ENCODE measurements around the gene POLE2.

Gene POLE2

GRCh38 chr14:49636866-49637265 is 51.1 kb downstream of the POLE2 start:
- peaks cover 98% of the 10 kb centered on the region for H3K79me2 ChIP-seq (ENCODE audit: control insufficient read depth, low read length)
- H4K20me1 ChIP-seq (ENCODE audit: control insufficient read depth, insufficient read depth, low read depth, low read length): peaks cover 13% of the 10 kb centered on the region; the same call in 1 of the 2 replicates

GRCh38 chr14:49634547-49635334 is 53.3 kb downstream of the POLE2 start, which contains the start of gene DNAAF2:
DNAAF2 (minus strand) TSS chr14:49635244; CDS start chr14:49635149, 95 bp downstream.
- Histone ChIP-seq H3K79me2 (ENCODE audit: control insufficient read depth, low read length) (peaks cover 98% of the 10 kb centered on the region), H3K36me3 (ENCODE audit: control insufficient read depth, low read length) (peaks cover 67% of the 10 kb centered on the region), H3K27ac (ENCODE audit: low read depth, low read length) (peak within 1 kb of the TSS; percentile 91), H3K9me2 (replicated peaks; ENCODE audit: control insufficient read depth, low read length) (no peaks in the 10 kb centered on the region), H4K20me1 (ENCODE audit: control insufficient read depth, insufficient read depth, low read depth, low read length) (peaks cover 13% of the 10 kb centered on the region; the same call in 1 of the 2 replicates), H3K27me3 (ENCODE audit: control insufficient read depth, low read length) (no peaks in the 10 kb centered on the region), H3K4me3 (ENCODE audit: low read length) (peak within 1 kb of the TSS; percentile 76), H3K4me2 (ENCODE audit: low read length) (peak within 1 kb of the TSS; percentile 83), H3K4me1 (ENCODE audit: control insufficient read depth, low read length) (peaks cover 29% of the 10 kb centered on the region), H3F3A (ENCODE audit: control insufficient read depth, insufficient read depth) (peaks cover 14% of the 10 kb centered on the region), H3K9me3 (ENCODE audit: control insufficient read depth, insufficient read depth, low read length) (no peaks in the 10 kb centered on the region)
- no peak for TF ChIP-seq EZH2phosphoT487 (IDR thresholded peaks at IDR 0.05; ENCODE audit: borderline replicate concordance, low read length)
- TF ChIP-seq CTCF (IDR thresholded peaks at IDR 0.05; ENCODE audit: low read depth, low read length, poor library complexity, severe bottlenecking): no peak

More at GRCh38 chr14:49636866-49637265, 51.1 kb downstream of the POLE2 start:
- Histone ChIP-seq H3K27ac (ENCODE audit: low read depth, low read length) (no peak overlapping the region), H3K27me3 (ENCODE audit: control insufficient read depth, low read length) (no peaks in the 10 kb centered on the region), H3F3A (ENCODE audit: control insufficient read depth, insufficient read depth) (peaks cover 14% of the 10 kb centered on the region), H3K4me3 (ENCODE audit: low read length) (peak overlapping the region; percentile 76; the same call in 1 of the 2 replicates), H3K36me3 (ENCODE audit: control insufficient read depth, low read length) (peaks cover 75% of the 10 kb centered on the region), H3K9me3 (ENCODE audit: control insufficient read depth, insufficient read depth, low read length) (no peaks in the 10 kb centered on the region), H3K4me1 (ENCODE audit: control insufficient read depth, low read length) (peaks cover 28% of the 10 kb centered on the region), H3K4me2 (ENCODE audit: low read length) (peak overlapping the region; percentile 83), H3K9me2 (replicated peaks; ENCODE audit: control insufficient read depth, low read length) (no peaks in the 10 kb centered on the region)
- TF ChIP-seq EZH2phosphoT487 (IDR thresholded peaks at IDR 0.05; ENCODE audit: borderline replicate concordance, low read length): no peak
- TF ChIP-seq CTCF (IDR thresholded peaks at IDR 0.05; ENCODE audit: low read depth, low read length, poor library complexity, severe bottlenecking): no peak

DNA sequence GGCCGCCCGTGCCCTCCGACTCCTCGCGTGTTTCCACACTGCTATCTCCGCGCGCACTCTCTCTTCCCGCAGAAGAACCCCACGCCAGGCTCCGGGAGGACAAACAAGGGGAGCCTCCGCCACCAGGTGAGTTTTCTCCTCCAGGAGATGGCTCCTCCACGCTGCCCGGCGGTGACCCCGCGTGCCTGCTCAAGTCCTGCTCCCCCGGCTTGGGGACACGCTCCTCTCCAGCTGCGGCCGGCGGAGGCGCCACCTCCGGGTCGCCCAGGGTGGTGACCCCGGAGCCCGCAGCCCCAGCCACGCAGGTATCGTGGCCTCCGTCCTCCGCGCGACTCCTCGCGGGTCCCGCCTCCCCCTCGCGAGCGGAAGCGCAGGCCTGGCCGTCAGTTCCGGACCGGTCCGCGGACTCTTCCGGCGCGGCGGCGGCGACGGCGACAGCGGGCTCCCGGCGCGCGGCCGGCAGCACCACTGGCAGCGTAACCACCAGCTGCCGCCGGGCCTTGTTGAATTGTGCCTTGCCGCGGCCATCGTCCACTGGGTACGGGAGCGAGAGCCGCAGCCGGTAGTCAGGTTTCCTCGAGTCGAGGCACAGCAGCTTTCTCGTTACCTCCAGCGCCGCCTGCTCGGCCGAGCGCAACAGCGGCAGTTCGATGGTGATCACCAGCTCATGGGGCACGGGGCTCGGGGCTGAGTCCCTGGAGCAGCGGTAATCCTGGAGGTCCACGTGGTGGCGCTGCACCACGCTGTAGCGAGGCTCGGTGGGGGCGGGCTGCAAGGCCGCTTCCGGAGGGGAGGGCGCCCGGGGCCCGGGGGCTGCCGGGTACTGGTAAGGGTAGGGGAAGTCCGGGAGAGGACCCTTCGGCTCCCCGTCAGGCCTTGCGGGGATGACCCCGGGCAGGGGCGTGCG is 54.1 kb downstream of the POLE2 start:
- Histone ChIP-seq H3K27ac (ENCODE audit: low read depth, low read length) (peak overlapping the region; percentile 91), H3K9me2 (replicated peaks; ENCODE audit: control insufficient read depth, low read length) (no peaks in the 10 kb centered on the region), H3K4me1 (ENCODE audit: control insufficient read depth, low read length) (peaks cover 38% of the 10 kb centered on the region), H3K36me3 (ENCODE audit: control insufficient read depth, low read length) (peaks cover 67% of the 10 kb centered on the region), H3K9me3 (ENCODE audit: control insufficient read depth, insufficient read depth, low read length) (no peaks in the 10 kb centered on the region), H3K4me3 (ENCODE audit: low read length) (peak overlapping the region; percentile 76), H3K4me2 (ENCODE audit: low read length) (peak overlapping the region; percentile 83), H4K20me1 (ENCODE audit: control insufficient read depth, insufficient read depth, low read depth, low read length) (peaks cover 13% of the 10 kb centered on the region; the same call in 1 of the 2 replicates), H3K79me2 (ENCODE audit: control insufficient read depth, low read length) (peaks cover 98% of the 10 kb centered on the region), H3K27me3 (ENCODE audit: control insufficient read depth, low read length) (no peaks in the 10 kb centered on the region), H3F3A (ENCODE audit: control insufficient read depth, insufficient read depth) (peaks cover 16% of the 10 kb centered on the region)
- TF ChIP-seq EZH2phosphoT487 (IDR thresholded peaks at IDR 0.05; ENCODE audit: borderline replicate concordance, low read length) (no peak), CTCF (IDR thresholded peaks at IDR 0.05; ENCODE audit: low read depth, low read length, poor library complexity, severe bottlenecking) (peak; percentile 80)
